HL-60 (cell line): ENCODE data around the gene MET.

ENCODE experiments used
- GABPA ChIP-seq: IDR thresholded peaks from 2 replicates; pipeline ENCODE4 v1.6.1; 2012; ENCODE audit warnings: low read depth
- POLR2AphosphoS5 ChIP-seq: IDR thresholded peaks from 2 replicates; pipeline ENCODE4 v1.6.1; 2012; ENCODE audit warnings: low read depth
- TF ChIP-seq, protein P1 (sequence below): IDR thresholded peaks from one replicate; pipeline ENCODE4 v1.5.1; 2011; ENCODE audit warnings: low read length, control low read depth, inconsistent platforms; ENCODE audit not compliant: insufficient read depth
- TF ChIP-seq, protein P2 (sequence below): IDR thresholded peaks from 2 replicates; pipeline ENCODE4 v1.6.1; 2012; ENCODE audit warnings: low read depth; ENCODE audit not compliant: insufficient replicate concordance

DNA sequence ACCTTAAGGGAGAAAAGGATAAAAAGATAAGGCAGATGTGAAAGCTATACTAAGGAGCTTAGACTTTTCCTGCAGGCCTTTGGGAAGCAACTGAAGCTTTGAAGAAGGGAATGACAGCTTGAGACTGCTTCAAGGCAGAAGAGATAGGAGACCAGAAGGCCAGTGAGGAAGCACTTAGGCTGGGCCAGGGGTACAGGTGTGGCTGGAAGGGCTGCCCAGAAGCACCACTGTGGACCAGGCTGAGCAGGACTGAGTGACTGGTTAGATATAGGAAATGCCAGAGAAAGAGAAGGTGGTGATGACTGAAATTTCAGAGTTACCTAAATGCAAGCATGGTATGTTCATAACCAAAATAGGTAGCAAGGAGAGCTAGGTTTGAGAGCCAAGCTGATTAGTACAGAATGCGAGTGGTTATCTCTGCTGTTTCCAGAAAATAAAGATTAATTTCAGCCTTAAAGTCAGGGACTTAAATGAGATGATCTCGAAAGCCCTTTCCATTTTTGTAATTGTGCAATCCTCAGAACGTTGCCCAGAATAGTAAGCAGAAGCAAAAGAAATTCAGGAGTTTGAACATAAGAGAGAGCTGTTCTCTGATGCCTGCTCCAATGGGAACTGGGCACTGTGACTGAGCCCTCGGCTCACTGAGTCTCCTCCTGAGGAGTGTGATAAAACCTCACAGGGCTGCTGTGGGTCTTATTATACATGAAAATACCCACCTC, 54.9 kb downstream of the MET start:
- TF ChIP-seq, protein P1, sequence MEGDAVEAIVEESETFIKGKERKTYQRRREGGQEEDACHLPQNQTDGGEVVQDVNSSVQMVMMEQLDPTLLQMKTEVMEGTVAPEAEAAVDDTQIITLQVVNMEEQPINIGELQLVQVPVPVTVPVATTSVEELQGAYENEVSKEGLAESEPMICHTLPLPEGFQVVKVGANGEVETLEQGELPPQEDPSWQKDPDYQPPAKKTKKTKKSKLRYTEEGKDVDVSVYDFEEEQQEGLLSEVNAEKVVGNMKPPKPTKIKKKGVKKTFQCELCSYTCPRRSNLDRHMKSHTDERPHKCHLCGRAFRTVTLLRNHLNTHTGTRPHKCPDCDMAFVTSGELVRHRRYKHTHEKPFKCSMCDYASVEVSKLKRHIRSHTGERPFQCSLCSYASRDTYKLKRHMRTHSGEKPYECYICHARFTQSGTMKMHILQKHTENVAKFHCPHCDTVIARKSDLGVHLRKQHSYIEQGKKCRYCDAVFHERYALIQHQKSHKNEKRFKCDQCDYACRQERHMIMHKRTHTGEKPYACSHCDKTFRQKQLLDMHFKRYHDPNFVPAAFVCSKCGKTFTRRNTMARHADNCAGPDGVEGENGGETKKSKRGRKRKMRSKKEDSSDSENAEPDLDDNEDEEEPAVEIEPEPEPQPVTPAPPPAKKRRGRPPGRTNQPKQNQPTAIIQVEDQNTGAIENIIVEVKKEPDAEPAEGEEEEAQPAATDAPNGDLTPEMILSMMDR, result no peak
- no peak for TF ChIP-seq POLR2AphosphoS5
- TF ChIP-seq GABPA, result no peak
- TF ChIP-seq, protein P2, sequence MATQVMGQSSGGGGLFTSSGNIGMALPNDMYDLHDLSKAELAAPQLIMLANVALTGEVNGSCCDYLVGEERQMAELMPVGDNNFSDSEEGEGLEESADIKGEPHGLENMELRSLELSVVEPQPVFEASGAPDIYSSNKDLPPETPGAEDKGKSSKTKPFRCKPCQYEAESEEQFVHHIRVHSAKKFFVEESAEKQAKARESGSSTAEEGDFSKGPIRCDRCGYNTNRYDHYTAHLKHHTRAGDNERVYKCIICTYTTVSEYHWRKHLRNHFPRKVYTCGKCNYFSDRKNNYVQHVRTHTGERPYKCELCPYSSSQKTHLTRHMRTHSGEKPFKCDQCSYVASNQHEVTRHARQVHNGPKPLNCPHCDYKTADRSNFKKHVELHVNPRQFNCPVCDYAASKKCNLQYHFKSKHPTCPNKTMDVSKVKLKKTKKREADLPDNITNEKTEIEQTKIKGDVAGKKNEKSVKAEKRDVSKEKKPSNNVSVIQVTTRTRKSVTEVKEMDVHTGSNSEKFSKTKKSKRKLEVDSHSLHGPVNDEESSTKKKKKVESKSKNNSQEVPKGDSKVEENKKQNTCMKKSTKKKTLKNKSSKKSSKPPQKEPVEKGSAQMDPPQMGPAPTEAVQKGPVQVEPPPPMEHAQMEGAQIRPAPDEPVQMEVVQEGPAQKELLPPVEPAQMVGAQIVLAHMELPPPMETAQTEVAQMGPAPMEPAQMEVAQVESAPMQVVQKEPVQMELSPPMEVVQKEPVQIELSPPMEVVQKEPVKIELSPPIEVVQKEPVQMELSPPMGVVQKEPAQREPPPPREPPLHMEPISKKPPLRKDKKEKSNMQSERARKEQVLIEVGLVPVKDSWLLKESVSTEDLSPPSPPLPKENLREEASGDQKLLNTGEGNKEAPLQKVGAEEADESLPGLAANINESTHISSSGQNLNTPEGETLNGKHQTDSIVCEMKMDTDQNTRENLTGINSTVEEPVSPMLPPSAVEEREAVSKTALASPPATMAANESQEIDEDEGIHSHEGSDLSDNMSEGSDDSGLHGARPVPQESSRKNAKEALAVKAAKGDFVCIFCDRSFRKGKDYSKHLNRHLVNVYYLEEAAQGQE, result no peak
